ENCODE results near the gene APP. TPM values are rescaled to one million over a fixed set of nuclear protein-coding genes. Genes with fewer than 3 reads are reported as not detected.

The APP gene
- total and polyA plus RNA-seq, 10 of the 15 experiments (the other 5 are each of a cell fraction or from before 2014, with no cell fraction given): 8.8 to 94.9 (median 51.0) TPM

DNA sequence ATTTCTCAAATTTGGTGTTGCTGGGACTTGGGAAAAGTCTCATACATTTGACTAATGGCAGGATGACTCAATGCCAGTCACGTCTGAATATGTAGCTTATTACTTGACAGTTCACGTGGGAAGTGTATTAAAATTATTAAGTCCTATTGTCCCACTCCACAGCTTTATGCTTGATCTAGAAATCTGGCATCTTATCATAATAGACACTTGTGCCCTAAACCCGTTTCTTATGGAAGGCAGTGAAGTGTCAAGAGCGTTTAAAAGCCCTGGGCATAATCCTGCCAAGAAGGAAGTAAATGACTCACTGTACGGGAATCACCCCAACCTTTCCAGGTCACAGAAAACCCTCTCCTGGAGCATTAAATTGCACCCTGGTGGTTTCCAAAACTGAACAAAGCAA lies 207.4 kb downstream of the APP start (continued):
- no peak for TF ChIP-seq IKZF1 (conservative IDR thresholded peaks at IDR 0.05)
- TF ChIP-seq NR2F1 (conservative IDR thresholded peaks at IDR 0.05): no peak

DNA sequence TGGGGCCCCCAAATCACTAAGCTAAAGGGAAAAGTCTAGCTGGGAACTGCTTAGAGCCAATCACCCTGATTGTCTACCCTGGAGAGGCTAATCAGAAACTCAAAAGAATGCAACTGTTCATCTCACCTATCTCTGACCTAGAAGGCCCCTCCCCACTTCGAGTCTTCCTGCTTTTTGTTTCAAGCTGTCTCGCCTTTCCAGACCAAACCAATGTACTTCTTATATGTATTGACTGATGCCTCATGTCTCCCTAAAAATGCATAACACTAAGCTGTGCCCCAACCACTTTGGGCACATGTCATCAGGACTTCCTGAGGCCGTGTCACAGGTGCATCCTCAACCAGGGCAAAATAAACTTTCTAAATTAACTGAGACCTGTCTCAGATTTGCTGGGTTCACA lies 209.5 kb downstream of the APP start:
- Histone ChIP-seq H3K9me3 (replicated peaks; ENCODE audit: control insufficient read depth, insufficient read depth, low read length) (no peaks in the 10 kb centered on the region), H4K20me1 (ENCODE audit: control insufficient read depth, insufficient read depth) (no peaks in the 10 kb centered on the region), H3K27me3 (replicated peaks in 1 of 2; ENCODE audit: control insufficient read depth in 2 of 2, insufficient read depth in 2 of 2, low read length in 1 of 2) (no peaks in the 10 kb centered on the region), H3K4me1 (ENCODE audit: control insufficient read depth, insufficient read depth, low read length) (no peaks in the 10 kb centered on the region), H3K27ac (ENCODE audit: control insufficient read depth, insufficient read depth) (no peak overlapping the region), H3K79me2 (ENCODE audit: control insufficient read depth, insufficient read depth, low read length) (no peaks in the 10 kb centered on the region), H3K36me3 (ENCODE audit: control insufficient read depth in 2 of 2, insufficient read depth in 2 of 2, low read length in 1 of 2) (no peaks in the 10 kb centered on the region), H3K9ac (ENCODE audit: control insufficient read depth, insufficient read depth, low read length) (no peak overlapping the region), H3K4me3 (no peak overlapping the region), H3K4me2 (ENCODE audit: control insufficient read depth, insufficient read depth) (no peak overlapping the region; the same call in 1 of the 2 replicates), H2AFZ (ENCODE audit: control insufficient read depth, low read depth, low read length) (peak overlapping the region; percentile 40)
- ATAC-seq (no peak), DNase-seq (ENCODE audit: low read depth, low spot score) (no peak), FAIRE-seq (no peak)
- POLR2A ChIA-PET: no interaction called here
- RAD21 ChIA-PET (ENCODE audit: unreplicated experiment): interaction anchor here (0.6 kb wide), 1 partner anchor 208 kb away, joined by 3 read pairs; no protein-coding TSS in a partner anchor
- TF ChIP-seq EGR1 (IDR thresholded peaks at IDR 0.05; ENCODE audit: borderline replicate concordance in 1 of 2, low read depth in 2 of 2, low read length in 2 of 2) (no peak), TBL1XR1 (IDR thresholded peaks at IDR 0.05; ENCODE audit: low read depth, low read length) (no peak)
- in situ Hi-C loops (cut with MboI) (no loop called here), intact Hi-C loops (cut with micrococcal nuclease; ENCODE audit: unreplicated experiment) (no loop called here)
- WGBS (ENCODE audit: insufficient coverage, insufficient replicate concordance, low lambda C conversion rate, missing lambda C conversion rate): 0% methylated on average over 3 of the region's 3 CpGs
- CTCF ChIA-PET: no interaction called here
- SMC1A ChIA-PET (ENCODE audit: uncharacterized antibody, unreplicated experiment): no interaction called here
- no TSS peak for BruUV-seq (replicated peaks)

DNA sequence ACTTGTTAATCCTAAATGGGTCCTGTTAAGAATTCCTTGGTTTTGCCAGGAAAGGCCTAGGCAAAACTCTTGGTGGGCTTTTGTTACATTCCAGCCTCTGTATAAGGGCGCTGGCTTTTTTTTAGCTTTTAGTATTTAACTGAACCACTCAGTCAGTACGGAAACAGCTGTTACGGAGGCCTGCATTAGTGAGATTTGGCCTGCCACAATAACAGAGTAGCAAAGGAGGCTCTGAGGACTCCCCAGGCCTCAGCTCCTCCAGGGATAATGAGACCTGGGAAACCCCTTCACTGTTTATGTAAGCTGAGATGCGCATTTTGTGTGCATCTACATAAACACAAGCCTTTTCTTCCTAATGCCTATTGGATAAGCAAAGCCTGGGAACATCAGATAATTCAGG lies 210.2 kb downstream of the APP start:
- CTCF ChIA-PET: interaction anchor here (1.3 kb wide), 1 partner anchor 166 kb away, joined by 3 read pairs; no protein-coding TSS in a partner anchor
- no peak overlapping the region for H3K4me2 ChIP-seq (ENCODE audit: control insufficient read depth, insufficient read depth)
- TF ChIP-seq EGR1 (IDR thresholded peaks at IDR 0.05; ENCODE audit: borderline replicate concordance in 1 of 2, low read depth in 2 of 2, low read length in 2 of 2) (no peak), HDGF (IDR thresholded peaks at IDR 0.05) (no peak), NR2C2 (IDR thresholded peaks at IDR 0.05; ENCODE audit: borderline replicate concordance, control insufficient read depth, insufficient read length, low read depth) (no peak), CHD4 (IDR thresholded peaks at IDR 0.05) (no peak), POLR2AphosphoS2 (IDR thresholded peaks at IDR 0.05; ENCODE audit: low read depth, low read length) (no peak), MXI1 (IDR thresholded peaks at IDR 0.05; ENCODE audit: low read depth, low read length) (no peak), POU2F2 (IDR thresholded peaks at IDR 0.05; ENCODE audit: borderline replicate concordance, low read depth, low read length) (no peak), SMAD5 (IDR thresholded peaks at IDR 0.05; ENCODE audit: low read depth) (no peak)
- TF ChIP-seq, protein P1, sequence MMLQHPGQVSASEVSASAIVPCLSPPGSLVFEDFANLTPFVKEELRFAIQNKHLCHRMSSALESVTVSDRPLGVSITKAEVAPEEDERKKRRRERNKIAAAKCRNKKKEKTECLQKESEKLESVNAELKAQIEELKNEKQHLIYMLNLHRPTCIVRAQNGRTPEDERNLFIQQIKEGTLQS (IDR thresholded peaks at IDR 0.05; ENCODE audit: borderline replicate concordance, extremely low read depth, low read depth, low read length): no peak
- TF ChIP-seq, protein P2, sequence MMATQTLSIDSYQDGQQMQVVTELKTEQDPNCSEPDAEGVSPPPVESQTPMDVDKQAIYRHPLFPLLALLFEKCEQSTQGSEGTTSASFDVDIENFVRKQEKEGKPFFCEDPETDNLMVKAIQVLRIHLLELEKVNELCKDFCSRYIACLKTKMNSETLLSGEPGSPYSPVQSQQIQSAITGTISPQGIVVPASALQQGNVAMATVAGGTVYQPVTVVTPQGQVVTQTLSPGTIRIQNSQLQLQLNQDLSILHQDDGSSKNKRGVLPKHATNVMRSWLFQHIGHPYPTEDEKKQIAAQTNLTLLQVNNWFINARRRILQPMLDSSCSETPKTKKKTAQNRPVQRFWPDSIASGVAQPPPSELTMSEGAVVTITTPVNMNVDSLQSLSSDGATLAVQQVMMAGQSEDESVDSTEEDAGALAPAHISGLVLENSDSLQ (IDR thresholded peaks at IDR 0.05): no peak

More for the DNA sequence above, 210.2 kb downstream of the APP start:
- no peak for DNase-seq (ENCODE audit: low read depth, low spot score)
- POLR2A ChIA-PET: no interaction called here
- 43% methylated on average over 4 of the region's 4 CpGs for WGBS (ENCODE audit: insufficient coverage, insufficient replicate concordance, low lambda C conversion rate, missing lambda C conversion rate)
- no peak for ATAC-seq
- in situ Hi-C loops (cut with MboI) (no loop called here), intact Hi-C loops (cut with micrococcal nuclease; ENCODE audit: unreplicated experiment) (no loop called here)
- Histone ChIP-seq H3K36me3 (ENCODE audit: control insufficient read depth in 2 of 2, insufficient read depth in 2 of 2, low read length in 1 of 2) (no peaks in the 10 kb centered on the region; a peak in 1 of 4 replicates), H3K9me3 (replicated peaks; ENCODE audit: control insufficient read depth, insufficient read depth, low read length) (no peaks in the 10 kb centered on the region), H3K4me3 (no peak overlapping the region), H3K79me2 (ENCODE audit: control insufficient read depth, insufficient read depth, low read length) (no peaks in the 10 kb centered on the region), H4K20me1 (ENCODE audit: control insufficient read depth, insufficient read depth) (no peaks in the 10 kb centered on the region), H3K9ac (ENCODE audit: control insufficient read depth, insufficient read depth, low read length) (no peak overlapping the region), H2AFZ (ENCODE audit: control insufficient read depth, low read depth, low read length) (no peak overlapping the region), H3K27me3 (replicated peaks in 1 of 2; ENCODE audit: control insufficient read depth in 2 of 2, insufficient read depth in 2 of 2, low read length in 1 of 2) (no peaks in the 10 kb centered on the region), H3K27ac (ENCODE audit: control insufficient read depth, insufficient read depth) (no peak overlapping the region), H3K4me1 (ENCODE audit: control insufficient read depth, insufficient read depth, low read length) (no peaks in the 10 kb centered on the region)
- no TSS peak for BruUV-seq (replicated peaks)
- RAD21 ChIA-PET (ENCODE audit: unreplicated experiment): interaction anchor here (0.6 kb wide), 1 partner anchor 208 kb away, joined by 3 read pairs; no protein-coding TSS in a partner anchor
- SMC1A ChIA-PET (ENCODE audit: uncharacterized antibody, unreplicated experiment): no interaction called here
- FAIRE-seq: no peak

Measured in GM12878 (cell line).